Smooth muscle cell of bladder (primary cell): ENCODE data around the gene MDGA2. TPM values are rescaled to one million over a fixed set of nuclear protein-coding genes. Genes with fewer than 3 reads are reported as not detected.

Source experiments
- total RNA-seq: library from RNA; depleted of rRNA; stranded (reverse); fragments of >200 nt; gene quantifications from 2 replicates; pipeline ENCODE4 v1.2.3, GENCODE V29; 2014

MDGA2 gene
- total RNA-seq, result under 0.01 TPM in 2 replicates

DNA sequence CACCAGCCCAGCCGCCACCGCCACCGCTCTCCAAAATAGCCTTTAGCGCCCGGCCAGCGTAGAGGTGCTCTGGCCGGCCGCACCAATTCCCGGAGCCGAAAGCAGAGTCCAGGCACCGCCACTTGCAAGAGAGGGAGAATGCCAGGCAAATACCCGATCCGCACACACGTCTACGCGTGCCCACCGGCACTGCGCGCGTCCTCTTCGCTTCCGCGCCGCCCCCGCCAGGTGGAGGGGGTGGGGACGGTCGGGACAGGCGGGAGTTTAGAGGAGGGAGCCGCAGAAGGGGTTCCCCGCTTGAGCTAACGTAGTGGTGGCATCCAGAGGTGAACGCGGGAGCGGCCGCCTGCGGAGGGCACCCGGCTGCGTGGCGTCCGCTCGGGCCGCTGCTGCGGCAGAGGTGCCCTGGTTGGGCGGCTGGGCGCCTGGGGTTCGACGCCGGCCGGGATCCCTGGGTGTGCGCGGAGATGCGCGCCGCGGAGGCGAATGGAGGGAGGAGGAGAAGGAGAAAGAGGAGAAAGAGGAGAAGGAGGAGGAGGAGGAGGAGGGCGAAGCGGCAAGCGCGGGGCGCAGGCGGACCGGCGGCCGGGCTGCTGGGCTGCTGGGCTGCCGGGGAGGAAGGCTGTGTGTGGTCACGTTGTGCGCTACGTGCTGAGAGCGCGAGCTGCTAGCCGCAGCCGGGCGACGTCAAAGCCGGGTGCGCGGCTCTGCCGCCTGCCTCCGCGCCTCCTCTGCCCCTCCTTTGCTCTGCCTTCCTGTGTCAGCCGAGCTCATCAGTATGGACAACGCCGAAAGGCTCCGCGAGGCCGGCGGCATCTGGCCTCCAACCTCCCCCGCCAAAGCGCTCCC lies at the start of gene MDGA2:
Gene MDGA2, minus strand, starts transcription at position 140 of the 849 bp plus-strand sequence.

